HFF-Myc (cell line): Measurements from ENCODE around the gene CKLF.

Experiments
- DNase-seq: peaks from one replicate; pipeline ENCODE4 v3.0.0-alpha.2; 2011; ENCODE audit warnings: low read depth; ENCODE audit errors: extremely low read depth
- H3K4me3 ChIP-seq: replicated peaks from 2 replicates; pipeline ENCODE4 v1.5.1; 2011; ENCODE audit warnings: low read depth, mild to moderate bottlenecking, control low read depth, low read length
- TF ChIP-seq, protein P1 (sequence below): IDR thresholded peaks from 2 replicates; pipeline ENCODE4 v1.5.1; 2012; ENCODE audit warnings: mild to moderate bottlenecking, low read depth, low read length, control low read depth; ENCODE audit errors: missing control alignments

CKLF gene

DNA sequence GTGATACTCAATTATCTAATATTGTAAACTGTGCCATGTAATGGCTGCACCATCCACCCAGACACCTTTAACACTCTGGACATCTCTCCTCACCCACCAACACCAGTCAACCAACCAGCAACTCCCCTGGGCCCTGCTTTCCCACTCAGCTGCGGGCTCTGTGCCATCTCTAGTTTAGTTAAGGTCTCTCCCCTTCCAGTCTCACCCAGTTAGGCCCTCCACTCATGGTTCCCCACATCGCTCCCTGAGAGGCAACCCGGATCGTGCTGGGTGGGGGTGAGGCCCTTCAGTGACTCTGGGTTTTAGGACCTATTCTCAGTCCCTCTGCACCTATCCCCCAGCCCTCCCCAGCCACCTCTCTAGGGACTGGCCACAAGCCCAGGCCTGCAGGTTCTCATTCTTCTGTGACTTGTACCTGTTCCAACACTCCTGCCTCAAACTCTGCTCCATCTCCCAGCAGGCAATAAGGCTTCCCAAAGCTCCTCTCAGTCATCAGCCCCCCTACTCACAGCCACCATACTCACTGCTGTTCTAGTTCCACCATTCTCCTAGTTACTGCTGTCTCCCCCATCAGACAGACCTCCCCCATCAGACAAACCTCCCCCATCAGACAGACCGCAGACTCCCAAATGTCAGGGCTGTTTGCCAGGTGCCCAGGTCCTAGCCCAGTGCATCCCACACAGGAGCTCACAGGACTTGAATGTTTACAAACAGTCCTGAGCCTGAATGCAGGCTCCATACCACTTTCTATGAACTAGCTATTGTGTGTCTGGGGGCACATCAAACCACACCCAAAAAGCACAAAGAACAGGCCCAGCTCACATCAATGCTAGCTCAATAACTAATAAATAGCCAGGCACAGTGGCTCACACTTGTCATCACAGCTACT lies 5.0 kb upstream of the CKLF start:
- no peak for DNase-seq
- TF ChIP-seq, protein P1, sequence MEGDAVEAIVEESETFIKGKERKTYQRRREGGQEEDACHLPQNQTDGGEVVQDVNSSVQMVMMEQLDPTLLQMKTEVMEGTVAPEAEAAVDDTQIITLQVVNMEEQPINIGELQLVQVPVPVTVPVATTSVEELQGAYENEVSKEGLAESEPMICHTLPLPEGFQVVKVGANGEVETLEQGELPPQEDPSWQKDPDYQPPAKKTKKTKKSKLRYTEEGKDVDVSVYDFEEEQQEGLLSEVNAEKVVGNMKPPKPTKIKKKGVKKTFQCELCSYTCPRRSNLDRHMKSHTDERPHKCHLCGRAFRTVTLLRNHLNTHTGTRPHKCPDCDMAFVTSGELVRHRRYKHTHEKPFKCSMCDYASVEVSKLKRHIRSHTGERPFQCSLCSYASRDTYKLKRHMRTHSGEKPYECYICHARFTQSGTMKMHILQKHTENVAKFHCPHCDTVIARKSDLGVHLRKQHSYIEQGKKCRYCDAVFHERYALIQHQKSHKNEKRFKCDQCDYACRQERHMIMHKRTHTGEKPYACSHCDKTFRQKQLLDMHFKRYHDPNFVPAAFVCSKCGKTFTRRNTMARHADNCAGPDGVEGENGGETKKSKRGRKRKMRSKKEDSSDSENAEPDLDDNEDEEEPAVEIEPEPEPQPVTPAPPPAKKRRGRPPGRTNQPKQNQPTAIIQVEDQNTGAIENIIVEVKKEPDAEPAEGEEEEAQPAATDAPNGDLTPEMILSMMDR, result no peak
- H3K4me3 ChIP-seq, result no peak overlapping the region

DNA sequence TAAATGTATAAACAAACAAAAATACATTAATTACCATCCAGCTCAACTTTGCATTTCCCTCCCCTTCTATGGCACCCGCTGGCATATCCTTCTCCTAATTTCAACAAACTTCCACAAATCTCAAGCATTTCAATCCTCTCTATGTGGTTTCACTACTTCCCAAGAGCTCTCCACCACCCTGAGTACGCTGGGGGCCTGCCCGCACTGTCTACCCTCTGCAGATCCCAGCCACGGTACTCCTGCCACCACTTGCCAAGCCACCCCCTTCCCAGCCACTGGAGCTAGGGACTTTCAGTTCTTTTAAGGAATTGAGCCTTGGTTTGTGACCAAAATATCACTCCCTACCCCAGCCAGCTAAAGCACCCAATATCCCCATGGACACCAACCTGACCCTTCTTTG lies 4.3 kb upstream of the CKLF start:
- DNase-seq, result no peak
- TF ChIP-seq, protein P1, result no peak
- no peak overlapping the region for H3K4me3 ChIP-seq

DNA sequence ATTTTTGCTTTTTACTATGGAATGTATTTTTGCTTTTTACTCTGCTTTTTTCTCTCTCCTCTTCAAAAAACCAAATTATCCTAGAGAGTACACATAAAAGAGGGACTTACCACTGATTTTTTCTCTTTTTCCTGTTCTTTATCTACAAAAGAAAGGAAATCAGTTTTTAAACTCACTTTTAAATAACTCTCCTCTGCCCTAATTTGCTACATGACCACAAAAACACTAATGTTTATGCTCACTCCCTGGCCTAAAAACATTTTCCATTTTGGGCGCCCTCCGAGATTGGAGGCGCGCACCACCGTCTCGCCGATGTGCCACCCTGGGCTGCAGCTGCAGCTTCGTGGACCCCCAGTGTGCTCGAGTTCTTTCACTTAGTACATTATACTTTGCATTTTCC lies 3.5 kb upstream of the CKLF start:
- TF ChIP-seq, protein P1, result no peak
- H3K4me3 ChIP-seq, result peak overlapping the region; percentile 62
- DNase-seq, result no peak

DNA sequence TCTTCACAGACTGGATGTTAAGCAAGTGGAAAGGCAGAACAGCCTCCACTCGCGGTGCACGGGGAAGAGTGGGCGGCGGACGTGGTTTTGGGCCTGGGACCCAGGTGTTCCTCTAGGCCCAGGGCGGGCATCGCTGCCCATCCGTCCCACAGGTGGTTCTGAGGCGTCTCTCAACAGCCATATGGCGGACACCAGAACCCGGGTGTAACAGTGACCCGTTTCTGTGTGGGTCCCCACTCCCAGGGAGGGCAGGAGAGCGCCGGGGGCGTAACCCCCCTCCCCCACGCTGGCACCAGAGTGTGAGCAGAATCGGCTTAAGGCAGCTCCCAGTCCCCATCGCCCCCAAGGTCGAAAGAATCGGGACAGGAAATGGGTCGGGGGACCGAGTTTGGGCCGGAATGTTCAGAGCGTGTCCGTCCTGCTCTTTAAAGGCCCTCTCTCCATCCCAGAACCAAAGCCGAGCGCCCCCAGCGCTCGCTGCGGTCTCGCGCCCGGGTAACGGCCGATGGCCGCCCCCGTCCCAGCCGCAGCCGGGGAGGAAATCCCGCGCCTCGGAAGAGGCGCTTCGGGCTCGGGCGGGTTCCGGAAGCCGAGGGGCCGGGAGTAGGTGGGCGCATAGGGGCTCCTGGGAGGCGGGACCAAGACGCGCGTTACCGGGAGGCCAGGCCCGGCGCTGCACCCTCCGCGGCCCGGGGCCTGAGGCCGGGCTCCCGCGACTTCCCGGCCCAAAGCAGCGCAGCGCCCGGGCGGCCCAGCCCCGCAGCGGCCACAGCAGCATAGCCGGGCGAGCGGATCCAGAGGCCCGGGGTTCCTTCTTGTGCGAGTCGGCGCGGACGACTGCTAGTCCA lies 2.9 kb upstream of the CKLF start, which contains the start of gene TK2:
TSS of gene TK2 (minus strand) at position 839 of the 848 bp plus-strand sequence. CDS start at position 778, 61 bp downstream.
- H3K4me3 ChIP-seq, result peak within 1 kb of the TSS; percentile 62
- TF ChIP-seq, protein P1, result no peak
- DNase-seq, result peak; percentile 6

DNA sequence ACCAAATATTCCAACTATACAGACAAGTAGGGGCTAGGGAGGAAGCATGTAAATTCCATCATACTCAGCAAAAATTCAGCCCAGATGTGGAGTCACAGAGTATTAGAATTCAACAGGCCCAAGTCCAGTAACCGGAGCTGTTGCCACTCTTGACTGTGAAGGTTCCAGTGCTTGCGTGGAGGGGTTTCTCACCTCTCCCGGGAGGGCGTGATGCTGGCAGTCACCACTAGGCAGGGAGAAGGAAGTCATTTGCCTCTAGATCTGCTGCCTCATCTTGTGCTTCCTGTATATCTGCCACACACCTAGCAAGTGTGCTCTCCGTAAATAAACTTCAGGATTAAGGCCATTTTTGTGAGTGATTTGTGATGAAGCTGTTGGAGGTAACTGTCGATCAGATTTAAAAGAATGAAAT lies 1.0 kb upstream of the CKLF start:
- no peak overlapping the region for H3K4me3 ChIP-seq
- TF ChIP-seq, protein P1, result no peak
- peak; percentile 17 for DNase-seq

DNA sequence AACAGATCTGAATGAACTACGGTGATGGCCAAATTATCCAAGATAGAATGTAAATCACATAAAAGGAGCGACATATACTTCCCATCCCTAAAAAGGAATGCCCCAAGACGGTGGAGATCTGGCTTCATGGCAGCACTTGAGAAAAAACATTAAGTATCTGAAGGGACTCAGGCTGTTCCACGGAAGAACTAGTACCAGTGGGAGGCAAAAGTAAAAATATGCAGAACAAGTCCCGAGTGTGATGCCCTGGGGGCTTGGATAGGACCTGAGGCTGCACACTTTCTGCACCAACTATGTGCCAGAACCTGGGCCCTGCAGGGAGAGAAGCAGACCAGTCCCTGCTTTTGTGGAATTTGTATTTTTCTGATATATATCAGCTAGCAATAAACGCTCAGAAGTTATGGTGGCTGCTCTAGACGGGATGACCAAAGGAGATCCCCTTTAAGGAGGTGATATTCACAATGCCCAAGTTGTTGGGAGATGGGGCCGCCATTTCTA lies 539 bp upstream of the CKLF start:
- DNase-seq, result no peak
- peak overlapping the region; percentile 53 for H3K4me3 ChIP-seq
- TF ChIP-seq, protein P1, result no peak
